Measurements from ENCODE around the gene OTULIN. TPM values are rescaled to one million over a fixed set of nuclear protein-coding genes. Genes with fewer than 3 reads are reported as not detected.

OTULIN gene
- total and polyA plus RNA-seq, 2 donors (not counting 1 experiment from before 2014, with no cell fraction given): 9.8 to 17.8 TPM

DNA sequence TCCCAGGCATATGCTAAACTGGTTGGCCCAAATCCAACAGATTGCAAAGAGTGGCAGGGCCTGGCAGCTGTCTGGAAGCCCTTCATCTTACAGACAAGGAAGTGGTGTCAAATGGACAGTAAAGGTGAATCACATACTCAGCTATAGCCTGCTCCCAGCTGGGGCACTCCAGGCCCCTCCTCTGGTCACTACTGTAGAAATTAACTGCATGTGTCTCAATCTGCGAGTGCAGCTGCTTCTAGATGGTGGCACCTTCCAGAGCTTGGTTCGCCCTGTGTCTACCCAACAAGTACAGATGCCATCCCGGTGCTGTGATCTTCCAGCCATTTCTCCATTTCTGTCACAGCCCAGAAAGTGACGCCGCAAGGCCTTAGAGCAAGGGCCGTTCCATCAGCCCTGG, 50.2 kb downstream of the OTULIN start:
- no peaks in the 10 kb centered on the region for H3K27me3 ChIP-seq (ENCODE audit: control insufficient read depth, insufficient read depth, low read length)
- peaks cover 15% of the 10 kb centered on the region for H3K36me3 ChIP-seq (ENCODE audit: control insufficient read depth, insufficient read depth, low read length)
- H2AFZ ChIP-seq (ENCODE audit: low read length): no peak overlapping the region
- no peak for TF ChIP-seq EZH2 (IDR thresholded peaks at IDR 0.05; ENCODE audit: low read length, missing control alignments)
- TF ChIP-seq, protein P1, sequence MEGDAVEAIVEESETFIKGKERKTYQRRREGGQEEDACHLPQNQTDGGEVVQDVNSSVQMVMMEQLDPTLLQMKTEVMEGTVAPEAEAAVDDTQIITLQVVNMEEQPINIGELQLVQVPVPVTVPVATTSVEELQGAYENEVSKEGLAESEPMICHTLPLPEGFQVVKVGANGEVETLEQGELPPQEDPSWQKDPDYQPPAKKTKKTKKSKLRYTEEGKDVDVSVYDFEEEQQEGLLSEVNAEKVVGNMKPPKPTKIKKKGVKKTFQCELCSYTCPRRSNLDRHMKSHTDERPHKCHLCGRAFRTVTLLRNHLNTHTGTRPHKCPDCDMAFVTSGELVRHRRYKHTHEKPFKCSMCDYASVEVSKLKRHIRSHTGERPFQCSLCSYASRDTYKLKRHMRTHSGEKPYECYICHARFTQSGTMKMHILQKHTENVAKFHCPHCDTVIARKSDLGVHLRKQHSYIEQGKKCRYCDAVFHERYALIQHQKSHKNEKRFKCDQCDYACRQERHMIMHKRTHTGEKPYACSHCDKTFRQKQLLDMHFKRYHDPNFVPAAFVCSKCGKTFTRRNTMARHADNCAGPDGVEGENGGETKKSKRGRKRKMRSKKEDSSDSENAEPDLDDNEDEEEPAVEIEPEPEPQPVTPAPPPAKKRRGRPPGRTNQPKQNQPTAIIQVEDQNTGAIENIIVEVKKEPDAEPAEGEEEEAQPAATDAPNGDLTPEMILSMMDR (conservative IDR thresholded peaks at IDR 0.05 in 1 of 2, IDR thresholded peaks at IDR 0.05 in 1 of 2; ENCODE audit: low read depth in 1 of 2, low read length in 2 of 2): no peak
- no peak overlapping the region for H3K4me2 ChIP-seq (ENCODE audit: extremely low read depth, insufficient read depth, low read length)
- no peak overlapping the region for H3K4me3 ChIP-seq (replicated peaks in 1 of 4; ENCODE audit: control extremely low read depth in 1 of 4, insufficient read depth in 1 of 4, low read depth in 3 of 4, low read length in 4 of 4)
- H4K20me1 ChIP-seq (ENCODE audit: control insufficient read depth, extremely low read depth, insufficient read depth, low read length): no peaks in the 10 kb centered on the region
- H3K79me2 ChIP-seq (ENCODE audit: control insufficient read depth, insufficient read depth, low read length): no peaks in the 10 kb centered on the region
- H3K4me1 ChIP-seq (ENCODE audit: control insufficient read depth, extremely low read depth, insufficient read depth, low read length): no peaks in the 10 kb centered on the region
- H3K27ac ChIP-seq (ENCODE audit: insufficient read depth, low read length): no peak overlapping the region
- no peak for DNase-seq (ENCODE audit: low read depth in 2 of 2)
- H3K9ac ChIP-seq (ENCODE audit: insufficient read depth, low read length): no peak overlapping the region
- H3K9me3 ChIP-seq (ENCODE audit: control insufficient read depth, insufficient read depth, low read depth, low read length): no peaks in the 10 kb centered on the region

GRCh38 chr5:14715481-14715880, 51.0 kb downstream of the OTULIN start:
- Histone ChIP-seq H3K4me3 (replicated peaks in 1 of 4; ENCODE audit: control extremely low read depth in 1 of 4, insufficient read depth in 1 of 4, low read depth in 3 of 4, low read length in 4 of 4) (no peak overlapping the region), H3K27me3 (ENCODE audit: control insufficient read depth, insufficient read depth, low read length) (no peaks in the 10 kb centered on the region), H3K79me2 (ENCODE audit: control insufficient read depth, insufficient read depth, low read length) (no peaks in the 10 kb centered on the region), H3K36me3 (ENCODE audit: control insufficient read depth, insufficient read depth, low read length) (peaks cover 13% of the 10 kb centered on the region), H3K4me1 (ENCODE audit: control insufficient read depth, extremely low read depth, insufficient read depth, low read length) (no peaks in the 10 kb centered on the region), H2AFZ (ENCODE audit: low read length) (no peak overlapping the region), H3K9me3 (ENCODE audit: control insufficient read depth, insufficient read depth, low read depth, low read length) (no peaks in the 10 kb centered on the region), H3K9ac (ENCODE audit: insufficient read depth, low read length) (no peak overlapping the region), H3K4me2 (ENCODE audit: extremely low read depth, insufficient read depth, low read length) (no peak overlapping the region), H3K27ac (ENCODE audit: insufficient read depth, low read length) (no peak overlapping the region), H4K20me1 (ENCODE audit: control insufficient read depth, extremely low read depth, insufficient read depth, low read length) (no peaks in the 10 kb centered on the region)
- DNase-seq (ENCODE audit: low read depth in 2 of 2): peak in 1 of 2 donors; percentile 35
- no peak for TF ChIP-seq EZH2 (IDR thresholded peaks at IDR 0.05; ENCODE audit: low read length, missing control alignments)
- TF ChIP-seq, protein P1 (conservative IDR thresholded peaks at IDR 0.05 in 1 of 2, IDR thresholded peaks at IDR 0.05 in 1 of 2; ENCODE audit: low read depth in 1 of 2, low read length in 2 of 2): no peak

DNA sequence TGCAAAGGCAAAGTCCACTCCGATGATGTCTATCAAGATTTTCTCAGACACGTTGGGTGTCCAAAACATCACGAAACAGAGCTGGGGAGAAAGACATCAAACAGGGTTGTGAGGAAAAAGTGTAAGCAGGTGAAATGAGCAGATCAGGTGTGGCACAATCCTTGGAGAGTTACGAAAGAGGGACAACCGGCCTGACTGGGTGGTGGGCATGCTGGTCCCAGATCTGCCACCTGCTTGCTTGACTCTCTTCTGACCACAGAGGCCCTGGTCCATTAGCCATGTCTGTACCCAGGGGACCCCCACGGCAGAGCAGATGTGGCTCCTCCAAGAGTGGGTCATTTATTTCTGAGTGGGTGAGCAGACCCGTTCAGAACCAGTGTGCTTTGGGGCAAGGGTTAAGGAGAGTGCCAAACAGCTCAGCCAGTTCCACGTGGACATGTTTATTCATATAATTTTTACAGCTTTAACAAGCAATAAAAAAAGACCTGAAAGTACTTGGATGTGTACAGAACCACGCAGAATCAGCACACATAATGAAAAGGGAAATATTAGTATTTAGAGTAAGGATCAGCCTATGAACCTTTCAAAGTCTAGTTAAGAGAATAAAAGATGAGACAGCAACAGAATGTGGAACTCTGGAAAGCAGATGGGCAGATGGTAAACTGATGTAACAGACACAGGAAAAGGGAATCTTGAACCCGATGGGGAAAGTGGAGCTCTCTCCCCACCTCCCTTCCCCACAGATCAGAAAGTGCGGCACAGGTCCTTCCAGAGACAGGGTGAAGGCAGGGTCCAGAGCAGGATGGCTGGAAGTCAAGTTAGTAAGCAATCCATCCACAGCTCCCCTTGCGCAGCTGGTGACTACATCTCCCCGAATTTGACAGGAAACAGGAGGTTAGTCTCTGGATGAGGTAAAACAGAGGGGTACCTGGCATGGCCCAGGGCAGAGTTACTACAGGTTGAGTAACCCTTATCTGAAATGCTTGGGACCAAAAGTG, 52.5 kb downstream of the OTULIN start:
- no peak for TF ChIP-seq EZH2 (IDR thresholded peaks at IDR 0.05; ENCODE audit: low read length, missing control alignments)
- TF ChIP-seq, protein P1 (conservative IDR thresholded peaks at IDR 0.05 in 1 of 2, IDR thresholded peaks at IDR 0.05 in 1 of 2; ENCODE audit: low read depth in 1 of 2, low read length in 2 of 2): no peak
- H3K27ac ChIP-seq (ENCODE audit: insufficient read depth, low read length): no peak overlapping the region
- peaks cover 13% of the 10 kb centered on the region for H3K36me3 ChIP-seq (ENCODE audit: control insufficient read depth, insufficient read depth, low read length)
- no peak overlapping the region for H3K9ac ChIP-seq (ENCODE audit: insufficient read depth, low read length)
- no peaks in the 10 kb centered on the region for H3K79me2 ChIP-seq (ENCODE audit: control insufficient read depth, insufficient read depth, low read length)
- no peak overlapping the region for H2AFZ ChIP-seq (ENCODE audit: low read length)
- no peak for DNase-seq (ENCODE audit: low read depth in 2 of 2)
- H3K27me3 ChIP-seq (ENCODE audit: control insufficient read depth, insufficient read depth, low read length): no peaks in the 10 kb centered on the region
- H3K4me2 ChIP-seq (ENCODE audit: extremely low read depth, insufficient read depth, low read length): no peak overlapping the region
- no peaks in the 10 kb centered on the region for H3K4me1 ChIP-seq (ENCODE audit: control insufficient read depth, extremely low read depth, insufficient read depth, low read length)
- no peaks in the 10 kb centered on the region for H3K9me3 ChIP-seq (ENCODE audit: control insufficient read depth, insufficient read depth, low read depth, low read length)
- no peak overlapping the region for H3K4me3 ChIP-seq (replicated peaks in 1 of 4; ENCODE audit: control extremely low read depth in 1 of 4, insufficient read depth in 1 of 4, low read depth in 3 of 4, low read length in 4 of 4)
- no peaks in the 10 kb centered on the region for H4K20me1 ChIP-seq (ENCODE audit: control insufficient read depth, extremely low read depth, insufficient read depth, low read length)

Measured in fibroblast of lung (primary cell).